Caco-2 (cell line): ENCODE data around the gene MTRF1. TPM values are rescaled to one million over a fixed set of nuclear protein-coding genes. Genes with fewer than 3 reads are reported as not detected.
"Not testable (repeated sequence)": the region's sequence is repeated elsewhere in the genome, so short reads cannot be mapped to it uniquely, and the experiment has no call there.

ENCODE experiments used
- BruUV-seq: library from RNA; stranded (reverse); fragments of 400-500 nt; replicated peaks from 2 replicates; lab custom pipeline; 2021; lab: Mats Ljungman, UMichigan
- CTCF ChIA-PET: fragments of 300-600 bp; sonication (Branson Sonifier 250); formaldehyde crosslinking; loops from one replicate; lab custom pipeline; 2022; ENCODE audit warnings: antibody characterized with exemption; lab: Charles Lee
- POLR2A ChIA-PET: fragments of 300-600 bp; sonication (Branson Sonifier 250); formaldehyde crosslinking; loops from one replicate; lab custom pipeline; 2022; ENCODE audit warnings: antibody characterized with exemption; lab: Charles Lee
- DNase-seq, 2 experiments: peaks; one replicate each; pipeline versions ENCODE4 v3.0.0 to v3.0.0-alpha.2; 2020 to 2022
- H3K27me3 ChIP-seq: replicated peaks from 2 replicates; pipeline ENCODE4 v1.6.0; 2011; ENCODE audit warnings: low read length; ENCODE audit not compliant: control insufficient read depth, insufficient read depth
- H3K36me3 ChIP-seq: 2 replicates; pipeline ENCODE4 v1.5.1; 2011; ENCODE audit warnings: low read length; ENCODE audit not compliant: control insufficient read depth, insufficient read depth
- H3K4me1 ChIP-seq: fragments of 250-450 bp; sonication (Bioruptor Pico); 2 replicates; pipeline ENCODE4 v1.5.1; 2020; ENCODE audit warnings: mild to moderate bottlenecking
- H3K4me3 ChIP-seq: 2 replicates; pipeline ENCODE4 v1.5.1; 2011; ENCODE audit warnings: low read depth, mild to moderate bottlenecking, control low read depth, low read length
- H3K9me3 ChIP-seq: fragments of 250-450 bp; sonication (Bioruptor Pico); 2 replicates; pipeline ENCODE4 v1.5.1; 2020; ENCODE audit warnings: mild to moderate bottlenecking, moderate library complexity
- H3K27ac Mint-ChIP-seq: one replicate; pipeline ENCODE4 v1.8.0; 2022; ENCODE audit warnings: mixed read lengths; ENCODE audit not compliant: unreplicated experiment
- H3K27me3 Mint-ChIP-seq: one replicate; pipeline ENCODE4 v1.8.0; 2022; ENCODE audit warnings: mixed read lengths; ENCODE audit not compliant: insufficient read depth, unreplicated experiment
- H3K36me3 Mint-ChIP-seq: one replicate; pipeline ENCODE4 v1.8.0; 2022; ENCODE audit warnings: mild to moderate bottlenecking, mixed read lengths; ENCODE audit not compliant: insufficient read depth, unreplicated experiment
- H3K4me1 Mint-ChIP-seq: one replicate; pipeline ENCODE4 v1.8.0; 2022; ENCODE audit warnings: low read depth, mixed read lengths; ENCODE audit not compliant: unreplicated experiment
- H3K4me3 Mint-ChIP-seq: one replicate; pipeline ENCODE4 v1.8.0; 2022; ENCODE audit warnings: mild to moderate bottlenecking, moderate library complexity, mixed read lengths; ENCODE audit not compliant: unreplicated experiment
- H3K9me3 Mint-ChIP-seq: one replicate; pipeline ENCODE4 v1.8.0; 2022; ENCODE audit warnings: mixed read lengths; ENCODE audit not compliant: unreplicated experiment
- CTCF ChIP-seq, 2 experiments: fragments of 200-600 bp in 1 of 2; IDR thresholded peaks; 1 replicate in 1 of 2; 2 replicates in 1 of 2; pipeline versions ENCODE4 v1.5.1 to v1.8.0; 2011 to 2022; ENCODE audit warnings: antibody characterized with exemption in 1 of 2, control low read depth in 1 of 2, inconsistent platforms in 1 of 2, low read depth in 1 of 2, low read length in 1 of 2, mild to moderate bottlenecking in 1 of 2, moderate library complexity in 1 of 2; ENCODE audit not compliant: insufficient read depth in 1 of 2, severe bottlenecking in 1 of 2, unreplicated experiment in 1 of 2
- intact Hi-C: fragments of 100-400 bp; cut with micrococcal nuclease; formaldehyde crosslinking; loops from one replicate; pipeline ENCODE4 v1.10.0; 2022; ENCODE audit not compliant: unreplicated experiment
- total RNA-seq: library from RNA; stranded (reverse); gene quantifications from 2 replicates; pipeline ENCODE4 v1.2.3, GENCODE V29; 2022

The MTRF1 gene
- total RNA-seq, 1 experiment from 2014 or later = 24.7 TPM

GRCh38 chr13:41179593-41180250 is 83.7 kb downstream of the MTRF1 start:
- H3K27me3 ChIP-seq = no peaks in the 10 kb centered on the region
- intact Hi-C loops = no loop called here
- peaks cover 21% of the 10 kb centered on the region for H3K9me3 ChIP-seq
- no TSS peak for BruUV-seq
- no peaks in the 10 kb centered on the region for H3K27me3 Mint-ChIP-seq
- H3K27ac Mint-ChIP-seq = no peak overlapping the region
- no peak overlapping the region for H3K4me3 ChIP-seq
- no peaks in the 10 kb centered on the region for H3K4me1 Mint-ChIP-seq
- no peaks in the 10 kb centered on the region for H3K36me3 ChIP-seq
- H3K4me1 ChIP-seq = no peaks in the 10 kb centered on the region
- TF ChIP-seq CTCF (IDR thresholded peaks at IDR 0.05; ENCODE audit: insufficient read depth in 1 of 2, low read depth in 1 of 2, low read length in 1 of 2, severe bottlenecking in 1 of 2, unreplicated experiment in 1 of 2) = no peak
- no peak for DNase-seq
- no peaks in the 10 kb centered on the region for H3K36me3 Mint-ChIP-seq
- H3K9me3 Mint-ChIP-seq = peaks cover 23% of the 10 kb centered on the region
- POLR2A ChIA-PET = no interaction called here
- CTCF ChIA-PET = no interaction called here
- H3K4me3 Mint-ChIP-seq = no peak overlapping the region

GRCh38 chr13:41178040-41178439 is 85.3 kb downstream of the MTRF1 start:
- Mint-ChIP-seq H3K27me3 (no peaks in the 10 kb centered on the region), H3K4me1 (no peaks in the 10 kb centered on the region), H3K36me3 (no peaks in the 10 kb centered on the region), H3K27ac (no peak overlapping the region), H3K9me3 (peaks cover 25% of the 10 kb centered on the region), H3K4me3 (no peak overlapping the region)
- BruUV-seq = no TSS peak
- no peaks in the 10 kb centered on the region for H3K27me3 ChIP-seq
- DNase-seq = no peak
- intact Hi-C loops = no loop called here
- H3K4me3 ChIP-seq = no peak overlapping the region
- TF ChIP-seq CTCF (IDR thresholded peaks at IDR 0.05; ENCODE audit: insufficient read depth in 1 of 2, low read depth in 1 of 2, low read length in 1 of 2, severe bottlenecking in 1 of 2, unreplicated experiment in 1 of 2) = no peak
- H3K9me3 ChIP-seq = peaks cover 34% of the 10 kb centered on the region
- H3K36me3 ChIP-seq = no peaks in the 10 kb centered on the region
- H3K4me1 ChIP-seq = no peaks in the 10 kb centered on the region
- ChIA-PET CTCF (no interaction called here), POLR2A (no interaction called here)

GRCh38 chr13:41177616-41178015 is 85.8 kb downstream of the MTRF1 start:
- H3K4me1 Mint-ChIP-seq = no peaks in the 10 kb centered on the region
- BruUV-seq = no TSS peak
- H3K4me3 ChIP-seq = no peak overlapping the region
- H3K9me3 Mint-ChIP-seq = peaks cover 30% of the 10 kb centered on the region
- POLR2A ChIA-PET = no interaction called here
- H3K36me3 ChIP-seq = no peaks in the 10 kb centered on the region
- H3K27me3 Mint-ChIP-seq = no peaks in the 10 kb centered on the region
- CTCF ChIA-PET = no interaction called here
- TF ChIP-seq CTCF (IDR thresholded peaks at IDR 0.05; ENCODE audit: insufficient read depth in 1 of 2, low read depth in 1 of 2, low read length in 1 of 2, severe bottlenecking in 1 of 2, unreplicated experiment in 1 of 2) = no peak
- no peak overlapping the region for H3K4me3 Mint-ChIP-seq
- no peaks in the 10 kb centered on the region for H3K27me3 ChIP-seq
- peaks cover 34% of the 10 kb centered on the region for H3K9me3 ChIP-seq
- intact Hi-C loops = no loop called here
- H3K27ac Mint-ChIP-seq = no peak overlapping the region
- DNase-seq = no peak
- H3K4me1 ChIP-seq = no peaks in the 10 kb centered on the region
- no peaks in the 10 kb centered on the region for H3K36me3 Mint-ChIP-seq

GRCh38 chr13:41175576-41175975 is 87.8 kb downstream of the MTRF1 start:
- POLR2A ChIA-PET, H3K4me1 Mint-ChIP-seq, H3K4me3 Mint-ChIP-seq, H3K27me3 Mint-ChIP-seq, H3K4me1 ChIP-seq, intact Hi-C loops, CTCF ChIA-PET, H3K27ac Mint-ChIP-seq, H3K36me3 ChIP-seq, H3K4me3 ChIP-seq, H3K27me3 ChIP-seq, BruUV-seq, H3K36me3 Mint-ChIP-seq: not testable (repeated sequence)
- DNase-seq = peak in 1 of 2 experiments; percentile 18
- peaks cover 33% of the 10 kb centered on the region for H3K9me3 Mint-ChIP-seq
- H3K9me3 ChIP-seq = peaks cover 34% of the 10 kb centered on the region
